Measurements from ENCODE around the gene PLA2G4A. TPM values are rescaled to one million over a fixed set of nuclear protein-coding genes. Genes with fewer than 3 reads are reported as not detected.

Gene PLA2G4A
- total RNA-seq, 1 donor from 2014 or later, result 2.8 TPM

- H3K4me3 Mint-ChIP-seq, result no peak overlapping the region
- DNase-seq (ENCODE audit: extremely low spot score, unreplicated experiment), result no peak
- no peaks in the 10 kb centered on the region for H3K27me3 Mint-ChIP-seq
- H3K36me3 Mint-ChIP-seq, result no peaks in the 10 kb centered on the region
- TF ChIP-seq CTCF (conservative IDR thresholded peaks at IDR 0.05), result no peak
- H3K9me3 Mint-ChIP-seq, result no peaks in the 10 kb centered on the region
- no peaks in the 10 kb centered on the region for H3K4me1 Mint-ChIP-seq (ENCODE audit: unreplicated experiment)
- H3K27ac Mint-ChIP-seq, result no peak overlapping the region
Observed at GRCh38 chr1:186858923-186859322, 30.2 kb downstream of the PLA2G4A start.

- DNase-seq (ENCODE audit: extremely low spot score, unreplicated experiment), result no peak
- no peak for TF ChIP-seq CTCF (conservative IDR thresholded peaks at IDR 0.05)
- Mint-ChIP-seq H3K36me3 (no peaks in the 10 kb centered on the region), H3K9me3 (no peaks in the 10 kb centered on the region), H3K27ac (no peak overlapping the region), H3K4me1 (ENCODE audit: unreplicated experiment) (no peaks in the 10 kb centered on the region), H3K4me3 (no peak overlapping the region), H3K27me3 (no peaks in the 10 kb centered on the region)
Observed at GRCh38 chr1:186859995-186860394, 31.2 kb downstream of the PLA2G4A start.

- Mint-ChIP-seq H3K27ac (no peak overlapping the region), H3K36me3 (no peaks in the 10 kb centered on the region), H3K27me3 (peaks cover 5% of the 10 kb centered on the region), H3K4me3 (no peak overlapping the region), H3K4me1 (ENCODE audit: unreplicated experiment) (no peaks in the 10 kb centered on the region), H3K9me3 (no peaks in the 10 kb centered on the region)
- DNase-seq (ENCODE audit: extremely low spot score, unreplicated experiment), result no peak
- TF ChIP-seq CTCF (conservative IDR thresholded peaks at IDR 0.05), result no peak
Observed at GRCh38 chr1:186864296-186864695, 35.5 kb downstream of the PLA2G4A start.

- no peaks in the 10 kb centered on the region for H3K9me3 Mint-ChIP-seq
- no peaks in the 10 kb centered on the region for H3K36me3 Mint-ChIP-seq
- no peak overlapping the region for H3K27ac Mint-ChIP-seq
- no peak for DNase-seq (ENCODE audit: extremely low spot score, unreplicated experiment)
- no peaks in the 10 kb centered on the region for H3K4me1 Mint-ChIP-seq (ENCODE audit: unreplicated experiment)
- peaks cover 7% of the 10 kb centered on the region for H3K27me3 Mint-ChIP-seq
- TF ChIP-seq CTCF (conservative IDR thresholded peaks at IDR 0.05), result no peak
- H3K4me3 Mint-ChIP-seq, result no peak overlapping the region
Observed at GRCh38 chr1:186865253-186865652, 36.5 kb downstream of the PLA2G4A start.

- H3K9me3 Mint-ChIP-seq, result no peaks in the 10 kb centered on the region
- no peak overlapping the region for H3K27ac Mint-ChIP-seq
- no peaks in the 10 kb centered on the region for H3K4me1 Mint-ChIP-seq (ENCODE audit: unreplicated experiment)
- no peak overlapping the region for H3K4me3 Mint-ChIP-seq
- no peak for TF ChIP-seq CTCF (conservative IDR thresholded peaks at IDR 0.05)
- no peak for DNase-seq (ENCODE audit: extremely low spot score, unreplicated experiment)
- peaks cover 7% of the 10 kb centered on the region for H3K27me3 Mint-ChIP-seq
- no peaks in the 10 kb centered on the region for H3K36me3 Mint-ChIP-seq
Observed at GRCh38 chr1:186865857-186866256, 37.1 kb downstream of the PLA2G4A start.
